ENCODE data around the gene TRERF1.

GRCh38 chr6:42226161-42226611 lies 225.5 kb downstream of the TRERF1 start:
- TF ChIP-seq CTCF (IDR thresholded peaks at IDR 0.05) = no peak
- no peak for TF ChIP-seq POLR2A (IDR thresholded peaks at IDR 0.05)
- no peak for TF ChIP-seq EP300 (IDR thresholded peaks at IDR 0.05)
- no peak for TF ChIP-seq POLR2AphosphoS5 (IDR thresholded peaks at IDR 0.05)

Measured in upper lobe of left lung (tissue), 4 donors.